GM19467 (cell line): ENCODE measurements around the gene CLCN5.

Source experiments
- ATAC-seq: cut with Tn5 transposase; IDR thresholded peaks from one replicate; pipeline ENCODE4 v1.9.1; 2021; ENCODE audit warnings: mild to moderate bottlenecking, moderate library complexity; ENCODE audit not compliant: unreplicated experiment

CLCN5 gene

GRCh38 chrX:49932791-49933190 lies 10.4 kb downstream of the CLCN5 start:
- ATAC-seq: no peak

- no peak for ATAC-seq
Observed at GRCh38 chrX:49934148-49934547, 11.8 kb downstream of the CLCN5 start.

GRCh38 chrX:49934729-49935128 lies 12.3 kb downstream of the CLCN5 start:
- ATAC-seq: no peak

GRCh38 chrX:49947781-49948180 lies 25.4 kb downstream of the CLCN5 start:
- no peak for ATAC-seq

GRCh38 chrX:49949961-49950360 lies 27.6 kb downstream of the CLCN5 start:
- ATAC-seq: no peak

- no peak for ATAC-seq
Observed at GRCh38 chrX:49951524-49952193, 29.3 kb downstream of the CLCN5 start.

- ATAC-seq: no peak
Observed at GRCh38 chrX:49956313-49956712, 33.9 kb downstream of the CLCN5 start.

GRCh38 chrX:49958727-49959485 lies 36.5 kb downstream of the CLCN5 start:
- no peak for ATAC-seq

GRCh38 chrX:49959602-49960001 lies 37.2 kb downstream of the CLCN5 start:
- ATAC-seq: no peak

- no peak for ATAC-seq
Observed at GRCh38 chrX:49960061-49960460, 37.7 kb downstream of the CLCN5 start.

GRCh38 chrX:49970674-49971073 lies 48.3 kb downstream of the CLCN5 start:
- ATAC-seq: no peak

- ATAC-seq: no peak
Observed at GRCh38 chrX:49972328-49972860, 50.0 kb downstream of the CLCN5 start.

GRCh38 chrX:49976682-49977197 lies 54.3 kb downstream of the CLCN5 start:
- ATAC-seq: no peak

GRCh38 chrX:49977319-49978090 lies 55.1 kb downstream of the CLCN5 start:
- no peak for ATAC-seq

GRCh38 chrX:49978176-49978575 lies 55.8 kb downstream of the CLCN5 start:
- ATAC-seq: no peak

- ATAC-seq: no peak
Observed at GRCh38 chrX:49986058-49986457, 63.7 kb downstream of the CLCN5 start.

- ATAC-seq: no peak
Observed at GRCh38 chrX:49987651-49988050, 65.3 kb downstream of the CLCN5 start.

GRCh38 chrX:49988143-49988542 lies 65.7 kb downstream of the CLCN5 start:
- ATAC-seq: no peak

GRCh38 chrX:49991758-49992157 lies 69.4 kb downstream of the CLCN5 start:
- ATAC-seq: no peak

- ATAC-seq: no peak
Observed at GRCh38 chrX:49992853-49993252, 70.5 kb downstream of the CLCN5 start.

- no peak for ATAC-seq
Observed at GRCh38 chrX:49993661-49994060, 71.3 kb downstream of the CLCN5 start.
